Astrocyte (in vitro differentiated cells and primary cell): ENCODE data around the gene CHCHD2. TPM values are rescaled to one million over a fixed set of nuclear protein-coding genes. Genes with fewer than 3 reads are reported as not detected.
"Not testable (repeated sequence)": the region's sequence is repeated elsewhere in the genome, so short reads cannot be mapped to it uniquely, and the experiment has no call there.

Source experiments
- DNase-seq: peaks from one replicate; pipeline ENCODE4 v3.0.0-alpha.2; 2010; ENCODE audit warnings: low read depth
- FAIRE-seq: peaks from 2 replicates; lab custom pipeline; 2011; peaks lifted over from hg19 to GRCh38; lab: Jason Lieb, UNC
- H2AFZ ChIP-seq: 2 replicates; pipeline ENCODE4 v1.6.0; 2012; ENCODE audit warnings: low read depth, low read length, inconsistent platforms
- H3K27ac ChIP-seq: 2 replicates; pipeline ENCODE4 v1.5.1; 2011; ENCODE audit warnings: low read depth, low read length, inconsistent platforms
- H3K27me3 ChIP-seq: 2 replicates; pipeline ENCODE4 v1.6.0; 2011; ENCODE audit warnings: low read length, inconsistent platforms; ENCODE audit not compliant: insufficient read depth
- H3K36me3 ChIP-seq: 2 replicates; pipeline ENCODE4 v1.5.1; 2011; ENCODE audit warnings: low read length, inconsistent platforms; ENCODE audit not compliant: insufficient read depth
- H3K4me1 ChIP-seq: 2 replicates; pipeline ENCODE4 v1.5.1; 2011; ENCODE audit warnings: low read length, inconsistent platforms; ENCODE audit not compliant: insufficient read depth
- H3K4me2 ChIP-seq: 2 replicates; pipeline ENCODE4 v1.6.0; 2012; ENCODE audit warnings: low read length, inconsistent platforms
- H3K4me3 ChIP-seq: 2 replicates; pipeline ENCODE4 v1.5.1; 2011; ENCODE audit warnings: low read depth, mild to moderate bottlenecking, low read length, inconsistent platforms; ENCODE audit not compliant: insufficient read depth
- H3K79me2 ChIP-seq: 2 replicates; pipeline ENCODE4 v1.6.0; 2012; ENCODE audit warnings: mild to moderate bottlenecking, low read length, inconsistent platforms; ENCODE audit not compliant: insufficient read depth
- H3K9ac ChIP-seq: 2 replicates; pipeline ENCODE4 v1.6.0; 2012; ENCODE audit warnings: mild to moderate bottlenecking, low read length, inconsistent platforms
- H3K9me3 ChIP-seq: 2 replicates; pipeline ENCODE4 v1.5.1; 2012; ENCODE audit warnings: low read depth, mild to moderate bottlenecking, low read length, inconsistent platforms; ENCODE audit not compliant: insufficient read depth
- H4K20me1 ChIP-seq: 2 replicates; pipeline ENCODE4 v1.6.0; 2012; ENCODE audit warnings: low read length, inconsistent platforms; ENCODE audit not compliant: insufficient read depth
- H3K27ac Mint-ChIP-seq: one replicate; pipeline ENCODE4 v1.8.0; 2021; ENCODE audit warnings: mild to moderate bottlenecking, mixed read lengths; ENCODE audit not compliant: unreplicated experiment
- H3K27me3 Mint-ChIP-seq: one replicate; pipeline ENCODE4 v1.8.0; 2021; ENCODE audit warnings: low read depth, mixed read lengths; ENCODE audit not compliant: unreplicated experiment
- H3K36me3 Mint-ChIP-seq: one replicate; pipeline ENCODE4 v1.8.0; 2021; ENCODE audit warnings: low read depth, mixed read lengths; ENCODE audit not compliant: unreplicated experiment
- H3K4me1 Mint-ChIP-seq: one replicate; pipeline ENCODE4 v1.8.0; 2021; ENCODE audit warnings: low read depth, mixed read lengths; ENCODE audit not compliant: unreplicated experiment
- H3K4me3 Mint-ChIP-seq: one replicate; pipeline ENCODE4 v1.8.0; 2021; ENCODE audit warnings: mild to moderate bottlenecking, moderate library complexity, mixed read lengths; ENCODE audit not compliant: unreplicated experiment
- H3K9me3 Mint-ChIP-seq: one replicate; pipeline ENCODE4 v1.8.0; 2021; ENCODE audit warnings: mild to moderate bottlenecking, mixed read lengths; ENCODE audit not compliant: unreplicated experiment
- EZH2 ChIP-seq: IDR thresholded peaks from 2 replicates; pipeline ENCODE4 v1.6.1; 2012; ENCODE audit warnings: mild to moderate bottlenecking, low read length, inconsistent platforms; ENCODE audit not compliant: insufficient read depth
- total RNA-seq: library from RNA; stranded (reverse); gene quantifications from 2 replicates; pipeline ENCODE4 v1.2.1, GENCODE V29; 2021
- TF ChIP-seq, protein P1 (sequence below): IDR thresholded peaks from 2 replicates; pipeline ENCODE4 v1.5.1; 2011; ENCODE audit warnings: low read depth, mild to moderate bottlenecking, inconsistent platforms, low read length, moderate library complexity; ENCODE audit not compliant: insufficient read depth

Gene CHCHD2
- total RNA-seq, 1 donor from 2014 or later = not detected

DNA sequence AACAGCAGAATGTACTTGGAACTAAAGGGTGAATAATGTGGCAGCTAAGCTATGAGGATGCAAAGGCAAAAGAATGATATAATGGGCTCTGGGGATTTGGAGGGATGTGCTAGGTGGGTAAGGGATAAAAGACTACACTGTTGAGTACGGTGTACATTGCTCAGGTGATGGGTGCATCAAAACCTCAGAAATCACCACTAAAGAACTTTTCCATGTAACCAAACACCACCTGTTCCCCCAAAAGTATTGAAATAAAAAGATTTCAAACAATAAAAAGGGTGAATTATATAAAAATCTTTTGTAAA is 1.6 kb upstream of the CHCHD2 start:
- Histone ChIP-seq H3K9ac (no peak overlapping the region), H3K4me3 (no peak overlapping the region), H3K27ac (no peak overlapping the region), H3K36me3 (peaks cover 10% of the 10 kb centered on the region), H2AFZ (no peak overlapping the region), H3K27me3 (no peaks in the 10 kb centered on the region), H3K79me2 (peaks cover 33% of the 10 kb centered on the region), H3K4me2 (no peak overlapping the region), H4K20me1 (peaks cover 24% of the 10 kb centered on the region), H3K4me1 (peaks cover 6% of the 10 kb centered on the region), H3K9me3 (no peaks in the 10 kb centered on the region)
- no peaks in the 10 kb centered on the region for H3K4me1 Mint-ChIP-seq
- no peak for TF ChIP-seq EZH2
- TF ChIP-seq, protein P1, sequence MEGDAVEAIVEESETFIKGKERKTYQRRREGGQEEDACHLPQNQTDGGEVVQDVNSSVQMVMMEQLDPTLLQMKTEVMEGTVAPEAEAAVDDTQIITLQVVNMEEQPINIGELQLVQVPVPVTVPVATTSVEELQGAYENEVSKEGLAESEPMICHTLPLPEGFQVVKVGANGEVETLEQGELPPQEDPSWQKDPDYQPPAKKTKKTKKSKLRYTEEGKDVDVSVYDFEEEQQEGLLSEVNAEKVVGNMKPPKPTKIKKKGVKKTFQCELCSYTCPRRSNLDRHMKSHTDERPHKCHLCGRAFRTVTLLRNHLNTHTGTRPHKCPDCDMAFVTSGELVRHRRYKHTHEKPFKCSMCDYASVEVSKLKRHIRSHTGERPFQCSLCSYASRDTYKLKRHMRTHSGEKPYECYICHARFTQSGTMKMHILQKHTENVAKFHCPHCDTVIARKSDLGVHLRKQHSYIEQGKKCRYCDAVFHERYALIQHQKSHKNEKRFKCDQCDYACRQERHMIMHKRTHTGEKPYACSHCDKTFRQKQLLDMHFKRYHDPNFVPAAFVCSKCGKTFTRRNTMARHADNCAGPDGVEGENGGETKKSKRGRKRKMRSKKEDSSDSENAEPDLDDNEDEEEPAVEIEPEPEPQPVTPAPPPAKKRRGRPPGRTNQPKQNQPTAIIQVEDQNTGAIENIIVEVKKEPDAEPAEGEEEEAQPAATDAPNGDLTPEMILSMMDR = no peak
- FAIRE-seq (no peak), DNase-seq (no peak)
- no peaks in the 10 kb centered on the region for H3K36me3 Mint-ChIP-seq
- H3K9me3 Mint-ChIP-seq = peaks cover 1% of the 10 kb centered on the region
- H3K27ac Mint-ChIP-seq = no peak overlapping the region
- H3K27me3 Mint-ChIP-seq = no peaks in the 10 kb centered on the region
- H3K4me3 Mint-ChIP-seq = no peak overlapping the region

DNA sequence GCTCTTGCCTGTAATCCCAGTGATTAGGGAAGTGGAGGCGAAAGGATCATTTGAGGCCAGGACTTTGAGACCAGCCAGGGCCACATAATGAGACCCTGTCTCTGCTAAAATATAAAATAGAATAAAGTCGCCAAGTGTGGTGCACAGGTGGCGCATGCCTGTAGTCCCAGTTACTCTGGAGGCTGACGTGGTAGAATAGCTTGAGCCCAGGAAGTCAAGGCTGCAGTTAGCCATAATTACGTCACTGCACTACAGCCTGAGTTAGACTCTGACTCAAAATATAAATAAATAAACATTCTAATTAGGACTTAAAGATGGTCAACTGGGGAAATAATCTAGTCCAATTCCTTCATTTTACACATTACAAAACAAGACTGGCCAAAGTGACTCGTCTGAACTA is 768 bp downstream of the CHCHD2 start:
- H3K4me2 ChIP-seq = peak overlapping the region; percentile 86
- no peaks in the 10 kb centered on the region for H3K36me3 Mint-ChIP-seq
- H3K79me2 ChIP-seq = peaks cover 38% of the 10 kb centered on the region
- H3K27ac Mint-ChIP-seq = no peak overlapping the region
- no peaks in the 10 kb centered on the region for H3K27me3 ChIP-seq
- no peaks in the 10 kb centered on the region for H3K27me3 Mint-ChIP-seq
- H4K20me1 ChIP-seq = peaks cover 30% of the 10 kb centered on the region
- no peaks in the 10 kb centered on the region for H3K9me3 ChIP-seq
- no peak overlapping the region for H3K4me3 Mint-ChIP-seq
- DNase-seq (peak; percentile 88), FAIRE-seq (no peak)
- H3K9me3 Mint-ChIP-seq = peaks cover 1% of the 10 kb centered on the region
- H2AFZ ChIP-seq = peak overlapping the region; percentile 75
- peaks cover 34% of the 10 kb centered on the region for H3K36me3 ChIP-seq
- peak overlapping the region; percentile 96 for H3K4me3 ChIP-seq
- no peak for TF ChIP-seq EZH2
- TF ChIP-seq, protein P1 = no peak
- peak overlapping the region; percentile 97 for H3K27ac ChIP-seq
- H3K4me1 Mint-ChIP-seq = no peaks in the 10 kb centered on the region
- H3K9ac ChIP-seq = peak overlapping the region; percentile 98
- peaks cover 6% of the 10 kb centered on the region for H3K4me1 ChIP-seq

DNA sequence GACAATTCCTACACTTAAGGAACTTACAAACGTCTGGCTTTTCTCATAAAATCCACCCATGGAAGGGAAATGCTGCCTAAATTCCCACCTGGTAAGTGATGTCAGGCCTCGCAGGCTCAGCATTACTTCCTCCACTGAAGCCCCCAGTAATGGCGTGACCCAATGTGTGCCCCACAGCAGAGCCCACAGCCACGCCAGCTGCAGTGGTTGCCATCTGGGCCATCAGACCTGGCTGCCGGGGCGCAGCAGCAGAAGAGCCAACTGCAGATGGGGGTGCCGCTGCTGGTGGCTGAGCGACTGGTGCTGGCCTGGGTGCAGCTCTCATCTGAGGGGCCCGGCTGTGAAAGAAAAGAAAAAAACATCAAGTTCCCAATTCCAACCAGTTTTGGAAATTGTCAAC is 2.1 kb downstream of the CHCHD2 start:
- H3K27ac Mint-ChIP-seq, FAIRE-seq, H3K4me1 ChIP-seq, H3K27me3 ChIP-seq, DNase-seq, H3K9me3 ChIP-seq, H3K4me1 Mint-ChIP-seq, H3K27ac ChIP-seq, H3K4me2 ChIP-seq, H3K4me3 ChIP-seq, H3K9ac ChIP-seq, H2AFZ ChIP-seq, H3K9me3 Mint-ChIP-seq, H3K4me3 Mint-ChIP-seq, H3K27me3 Mint-ChIP-seq, H3K36me3 Mint-ChIP-seq: not testable (repeated sequence)
- Histone ChIP-seq H4K20me1 (peaks cover 30% of the 10 kb centered on the region), H3K79me2 (peaks cover 38% of the 10 kb centered on the region), H3K36me3 (peaks cover 42% of the 10 kb centered on the region)
